Measurements from ENCODE around the gene BCL2L1.

The BCL2L1 gene

GRCh38 chr20:31708736-31709534, 13.7 kb downstream of the BCL2L1 start:
- DNase-seq: no peak

GRCh38 chr20:31707994-31708735, 14.5 kb downstream of the BCL2L1 start:
- DNase-seq: peak; percentile 79

GRCh38 chr20:31707258-31707615, 15.4 kb downstream of the BCL2L1 start:
- DNase-seq: no peak

GRCh38 chr20:31706607-31707257, 15.9 kb downstream of the BCL2L1 start:
- peak; percentile 95 for DNase-seq

- DNase-seq: no peak
Observed at GRCh38 chr20:31705598-31706597, 16.8 kb downstream of the BCL2L1 start.

- DNase-seq: no peak
Observed at GRCh38 chr20:31705191-31705590, 17.5 kb downstream of the BCL2L1 start.

GRCh38 chr20:31704225-31705119, 18.2 kb downstream of the BCL2L1 start:
- no peak for DNase-seq

- DNase-seq: no peak
Observed at GRCh38 chr20:31701591-31701990, 21.1 kb downstream of the BCL2L1 start.

- DNase-seq: no peak
Observed at GRCh38 chr20:31700747-31701146, 21.9 kb downstream of the BCL2L1 start.

GRCh38 chr20:31699801-31700728, 22.6 kb downstream of the BCL2L1 start:
- DNase-seq: no peak

GRCh38 chr20:31698803-31699718, 23.6 kb downstream of the BCL2L1 start:
- peak; percentile 61 for DNase-seq

- DNase-seq: no peak
Observed at GRCh38 chr20:31698243-31698802, 24.3 kb downstream of the BCL2L1 start.

GRCh38 chr20:31695849-31696804, 26.5 kb downstream of the BCL2L1 start:
- no peak for DNase-seq

GRCh38 chr20:31694842-31695593, 27.6 kb downstream of the BCL2L1 start:
- no peak for DNase-seq

- peak; percentile 35 for DNase-seq
Observed at GRCh38 chr20:31693987-31694661, 28.5 kb downstream of the BCL2L1 start.

GRCh38 chr20:31693402-31693801, 29.3 kb downstream of the BCL2L1 start:
- no peak for DNase-seq

All from OCI-M1 (cell line).